A549 (cell line): ENCODE results near the gene EMD. TPM values are rescaled to one million over a fixed set of nuclear protein-coding genes. Genes with fewer than 3 reads are reported as not detected.
A peak's percentile ranks its signal among the peaks of the same experiment; 100 is the strongest.
"Not testable (repeated sequence)": the region's sequence is repeated elsewhere in the genome, so short reads cannot be mapped to it uniquely, and the experiment has no call there.

Experiments
- ATAC-seq, 2 experiments: fragments of 200-7000 bp in 1 of 2; fragments of >200 bp in 1 of 2; cut with Nextera tagmentation in 1 of 2; cut with Tn5 transposase in 1 of 2; 3 replicates each; pipeline versions ENCODE4 v1.8.0 to v1.9.1; 2018 to 2020; ENCODE audit warnings: mild to moderate bottlenecking in 1 of 2, moderate library complexity in 1 of 2
- CTCF ChIA-PET: fragments of 300-600 bp; sonication (Branson Sonifier 250); formaldehyde crosslinking; extraction: SDS; loops from one replicate; lab custom pipeline; 2021; ENCODE audit warnings: antibody characterized with exemption, inconsistent platforms; lab: Yijun Ruan, JAX
- POLR2A ChIA-PET: fragments of 350-600 bp; formaldehyde crosslinking; extraction: SDS; loops from one replicate; lab custom pipeline; 2021; ENCODE audit warnings: antibody characterized with exemption, inconsistent platforms; lab: Yijun Ruan, JAX
- DNase-seq, 2 experiments: peaks; one replicate each; pipeline versions ENCODE4 v3.0.0 to v3.0.0-alpha.2; 2011 to 2016; ENCODE audit warnings: low read depth in 1 of 2, low spot score in 1 of 2
- FAIRE-seq: peaks from 2 replicates; lab custom pipeline; 2011; peaks lifted over from hg19 to GRCh38; lab: Jason Lieb, UNC
- H3K27ac ChIP-seq, 2 experiments: fragments of >200 bp; sonication (Bioruptor Twin); formaldehyde crosslinking; 3 replicates each; pipeline ENCODE4 v1.5.1; 2016 to 2017
- H3K4me1 ChIP-seq: fragments of >200 bp; sonication (Bioruptor Twin); formaldehyde crosslinking; 3 replicates; pipeline ENCODE4 v1.6.1; 2016
- H3K4me2 ChIP-seq: fragments of >200 bp; sonication (Bioruptor Twin); formaldehyde crosslinking; 3 replicates; pipeline ENCODE4 v1.6.1; 2016
- H3K4me3 ChIP-seq: fragments of >200 bp; sonication (Bioruptor Twin); formaldehyde crosslinking; 3 replicates; pipeline ENCODE4 v1.5.1; 2016
- H3K9me3 ChIP-seq: fragments of >200 bp; sonication (Bioruptor Twin); formaldehyde crosslinking; 3 replicates; pipeline ENCODE4 v1.6.1; 2016
- CBX2 ChIP-seq: fragments of 200-600 bp; sonication (generic); IDR thresholded peaks from 2 replicates; pipeline ENCODE4 v1.6.1; 2016; ENCODE audit warnings: low read depth, mild to moderate bottlenecking, borderline replicate concordance
- CHD4 ChIP-seq: fragments of 200-600 bp; sonication (generic); IDR thresholded peaks from 2 replicates; pipeline ENCODE4 v1.6.1; 2016; ENCODE audit warnings: antibody characterized with exemption, mild to moderate bottlenecking, borderline replicate concordance
- EHF ChIP-seq: fragments of 250-450 bp; sonication (Bioruptor Pico); IDR thresholded peaks from 2 replicates; pipeline ENCODE4 v1.5.0; 2020; ENCODE audit warnings: mild to moderate bottlenecking
- EP300 ChIP-seq, 2 experiments: fragments of >200 bp; sonication (Bioruptor Twin); formaldehyde crosslinking; IDR thresholded peaks; 2 replicates in 1 of 2; 3 replicates in 1 of 2; pipeline ENCODE4 v1.6.1; 2016 to 2017
- ESRRA ChIP-seq: fragments of 150-350 bp; IDR thresholded peaks from 2 replicates; pipeline ENCODE4 v1.6.1; 2014; ENCODE audit warnings: mild to moderate bottlenecking, low read length, borderline replicate concordance
- HOXA7 ChIP-seq: fragments of 250-450 bp; sonication (Bioruptor Pico); IDR thresholded peaks from 2 replicates; pipeline ENCODE4 v1.5.0; 2020; ENCODE audit warnings: mild to moderate bottlenecking, moderate library complexity
- JUN ChIP-seq, 2 experiments: fragments of >200 bp; sonication (Bioruptor Twin); formaldehyde crosslinking; IDR thresholded peaks; 2 replicates in 1 of 2; 3 replicates in 1 of 2; pipeline ENCODE4 v1.6.1; 2016 to 2017
- JUNB ChIP-seq: fragments of >200 bp; sonication (Bioruptor Twin); formaldehyde crosslinking; IDR thresholded peaks from 2 replicates; pipeline ENCODE4 v1.6.1; 2016
- MYC ChIP-seq: IDR thresholded peaks from 2 replicates; pipeline ENCODE4 v1.6.1; 2012; ENCODE audit warnings: mild to moderate bottlenecking, inconsistent platforms, low read length, improper control_type of control experiment, borderline replicate concordance
- NFE2L2 ChIP-seq: fragments of 150-350 bp; conservative IDR thresholded peaks from 2 replicates; pipeline ENCODE4 v1.6.1; 2014; ENCODE audit warnings: low read length
- POLR2A ChIP-seq: IDR thresholded peaks from 2 replicates; pipeline ENCODE4 v1.6.1; 2012; ENCODE audit warnings: mild to moderate bottlenecking, low read length
- POLR2AphosphoS2 ChIP-seq: conservative IDR thresholded peaks from 2 replicates; pipeline ENCODE4 v1.6.1; 2012; ENCODE audit warnings: low read length, improper control_type of control experiment, inconsistent platforms
- RAD21 ChIP-seq, 2 experiments: fragments of >200 bp in 1 of 2; sonication (Bioruptor Twin) in 1 of 2; formaldehyde crosslinking in 1 of 2; IDR thresholded peaks in 1 of 2; conservative IDR thresholded peaks in 1 of 2; 2 replicates in 1 of 2; 3 replicates in 1 of 2; pipeline ENCODE4 v1.6.1; 2012 to 2018; ENCODE audit warnings: inconsistent platforms in 1 of 2
- RCOR1 ChIP-seq: fragments of 150-350 bp; IDR thresholded peaks from 2 replicates; pipeline ENCODE4 v1.6.1; 2014; ENCODE audit warnings: antibody characterized with exemption, low read length, low read depth
- SREBF2 ChIP-seq: fragments of 450-650 bp; IDR thresholded peaks from 2 replicates; pipeline ENCODE4 v1.6.1; 2014; ENCODE audit warnings: mild to moderate bottlenecking, moderate library complexity
- ZC3H11A ChIP-seq: fragments of 450-650 bp; IDR thresholded peaks from 2 replicates; pipeline ENCODE4 v1.6.1; 2014; ENCODE audit warnings: antibody characterized with exemption, mild to moderate bottlenecking
- ZSCAN20 ChIP-seq: fragments of 250-450 bp; sonication (Bioruptor Pico); IDR thresholded peaks from 2 replicates; pipeline ENCODE4 v1.8.0; 2022; ENCODE audit warnings: mild to moderate bottlenecking, moderate library complexity
- WGBS: methylation state at CpG from one replicate; pipeline ENCODE4 v1.1.6; 2017; ENCODE audit errors: missing lambda C conversion rate; 5-methylcytosine and 5-hydroxymethylcytosine counted together
- polyA plus RNA-seq, 4 experiments: library from polyadenylated mRNA; depleted of rRNA in 3 of 4; stranded (reverse); fragments of >200 nt; fragmentation: RNase III in 1 of 4; extraction: RNeasy Plus Mini Kit Qiagen cat#74134 plus additional on column Dnase treatment in 1 of 4; gene quantifications; 2 replicates in 3 of 4; 3 replicates in 1 of 4; pipeline ENCODE4 v1.2.3, GENCODE V29; 2011 to 2017
- TF ChIP-seq, protein P1 (sequence below): IDR thresholded peaks from 2 replicates; pipeline ENCODE4 v1.6.1; 2012
- TF ChIP-seq, protein P2 (sequence below): fragments of >200 bp; sonication (Bioruptor Twin); formaldehyde crosslinking; IDR thresholded peaks from 3 replicates; pipeline ENCODE4 v1.6.1; 2016
- TF ChIP-seq, protein P3 (sequence below): IDR thresholded peaks from 2 replicates; pipeline ENCODE4 v1.6.1; 2012
- TF ChIP-seq, protein P4 (sequence below): fragments of 250-450 bp; sonication (Bioruptor Pico); IDR thresholded peaks from 2 replicates; pipeline ENCODE4 v1.5.0; 2021; ENCODE audit warnings: mild to moderate bottlenecking, moderate library complexity, borderline replicate concordance

EMD gene
- polyA plus RNA-seq, 2 of the 4 experiments (the other 2 are of a cell fraction) = 34.6 to 126 TPM

DNA sequence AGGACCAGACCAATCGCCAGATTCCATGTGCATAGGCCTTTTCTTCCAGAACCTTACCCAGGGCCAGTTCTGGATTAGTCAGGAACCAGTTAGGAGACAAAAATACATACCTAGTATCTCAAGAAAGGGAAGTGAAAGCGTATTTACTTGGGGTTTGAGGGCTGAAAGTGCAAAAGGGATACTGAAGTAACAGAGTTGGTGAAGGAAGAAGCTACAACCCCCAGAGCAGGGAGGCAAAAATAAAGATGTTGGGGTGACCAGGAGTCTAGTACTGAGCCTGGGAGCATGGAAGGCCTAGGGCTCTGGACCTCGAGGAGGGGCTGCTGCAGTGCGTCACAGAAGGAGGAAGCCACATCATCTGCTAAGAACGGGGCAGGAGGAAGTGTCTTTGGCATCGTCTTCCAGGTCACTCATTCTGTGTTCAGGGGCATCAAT, 45.2 kb upstream of the EMD start:
- POLR2A ChIA-PET = no interaction called here
- no peak for ATAC-seq
- no peak overlapping the region for H3K27ac ChIP-seq
- no peak for TF ChIP-seq POLR2AphosphoS2
- TF ChIP-seq, protein P1, sequence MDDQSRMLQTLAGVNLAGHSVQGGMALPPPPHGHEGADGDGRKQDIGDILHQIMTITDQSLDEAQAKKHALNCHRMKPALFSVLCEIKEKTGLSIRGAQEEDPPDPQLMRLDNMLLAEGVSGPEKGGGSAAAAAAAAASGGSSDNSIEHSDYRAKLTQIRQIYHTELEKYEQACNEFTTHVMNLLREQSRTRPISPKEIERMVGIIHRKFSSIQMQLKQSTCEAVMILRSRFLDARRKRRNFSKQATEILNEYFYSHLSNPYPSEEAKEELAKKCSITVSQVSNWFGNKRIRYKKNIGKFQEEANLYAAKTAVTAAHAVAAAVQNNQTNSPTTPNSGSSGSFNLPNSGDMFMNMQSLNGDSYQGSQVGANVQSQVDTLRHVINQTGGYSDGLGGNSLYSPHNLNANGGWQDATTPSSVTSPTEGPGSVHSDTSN = no peak
- no peak for TF ChIP-seq RCOR1
- TF ChIP-seq EHF (CRISPR knock-in tag) = no peak
- TF ChIP-seq JUN (IDR thresholded peaks at IDR 0.05) = no peak
- TF ChIP-seq, protein P2, sequence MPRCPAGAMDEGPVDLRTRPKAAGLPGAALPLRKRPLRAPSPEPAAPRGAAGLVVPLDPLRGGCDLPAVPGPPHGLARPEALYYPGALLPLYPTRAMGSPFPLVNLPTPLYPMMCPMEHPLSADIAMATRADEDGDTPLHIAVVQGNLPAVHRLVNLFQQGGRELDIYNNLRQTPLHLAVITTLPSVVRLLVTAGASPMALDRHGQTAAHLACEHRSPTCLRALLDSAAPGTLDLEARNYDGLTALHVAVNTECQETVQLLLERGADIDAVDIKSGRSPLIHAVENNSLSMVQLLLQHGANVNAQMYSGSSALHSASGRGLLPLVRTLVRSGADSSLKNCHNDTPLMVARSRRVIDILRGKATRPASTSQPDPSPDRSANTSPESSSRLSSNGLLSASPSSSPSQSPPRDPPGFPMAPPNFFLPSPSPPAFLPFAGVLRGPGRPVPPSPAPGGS = no peak
- no peak for TF ChIP-seq CBX2
- no peak for TF ChIP-seq ESRRA
- no peak for TF ChIP-seq ZSCAN20 (CRISPR knock-in tag)
- TF ChIP-seq MYC = no peak
- no peak for TF ChIP-seq SREBF2
- TF ChIP-seq EP300 (IDR thresholded peaks at IDR 0.05) = no peak
- no peak for TF ChIP-seq NFE2L2
- TF ChIP-seq JUNB = no peak
- no peak for TF ChIP-seq RAD21 (conservative IDR thresholded peaks at IDR 0.05 in 1 of 2, IDR thresholded peaks at IDR 0.05 in 1 of 2)
- TF ChIP-seq POLR2A = no peak
- no peak for TF ChIP-seq ZC3H11A
- TF ChIP-seq CHD4 = no peak
- TF ChIP-seq, protein P3, sequence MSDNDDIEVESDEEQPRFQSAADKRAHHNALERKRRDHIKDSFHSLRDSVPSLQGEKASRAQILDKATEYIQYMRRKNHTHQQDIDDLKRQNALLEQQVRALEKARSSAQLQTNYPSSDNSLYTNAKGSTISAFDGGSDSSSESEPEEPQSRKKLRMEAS = no peak
- TF ChIP-seq, protein P4, sequence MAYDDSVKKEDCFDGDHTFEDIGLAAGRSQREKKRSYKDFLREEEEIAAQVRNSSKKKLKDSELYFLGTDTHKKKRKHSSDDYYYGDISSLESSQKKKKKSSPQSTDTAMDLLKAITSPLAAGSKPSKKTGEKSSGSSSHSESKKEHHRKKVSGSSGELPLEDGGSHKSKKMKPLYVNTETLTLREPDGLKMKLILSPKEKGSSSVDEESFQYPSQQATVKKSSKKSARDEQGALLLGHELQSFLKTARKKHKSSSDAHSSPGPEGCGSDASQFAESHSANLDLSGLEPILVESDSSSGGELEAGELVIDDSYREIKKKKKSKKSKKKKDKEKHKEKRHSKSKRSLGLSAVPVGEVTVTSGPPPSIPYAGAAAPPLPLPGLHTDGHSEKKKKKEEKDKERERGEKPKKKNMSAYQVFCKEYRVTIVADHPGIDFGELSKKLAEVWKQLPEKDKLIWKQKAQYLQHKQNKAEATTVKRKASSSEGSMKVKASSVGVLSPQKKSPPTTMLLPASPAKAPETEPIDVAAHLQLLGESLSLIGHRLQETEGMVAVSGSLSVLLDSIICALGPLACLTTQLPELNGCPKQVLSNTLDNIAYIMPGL (CRISPR knock-in tag) = no peak
- TF ChIP-seq, all 56 proteins: peak for 0
- Histone ChIP-seq H3K4me3 (no peak overlapping the region), H3K4me1 (no peaks in the 10 kb centered on the region), H3K9me3 (no peaks in the 10 kb centered on the region), H3K4me2 (no peak overlapping the region)
- CTCF ChIA-PET = interaction anchor here (1.4 to 1.7 kb wide), 2 partner anchors 17 to 40 kb away, joined by 3 to 5 read pairs; no protein-coding TSS in a partner anchor
- no peak for DNase-seq
- FAIRE-seq = no peak
- WGBS = 65% methylated on average over 6 of the region's 6 CpGs

DNA sequence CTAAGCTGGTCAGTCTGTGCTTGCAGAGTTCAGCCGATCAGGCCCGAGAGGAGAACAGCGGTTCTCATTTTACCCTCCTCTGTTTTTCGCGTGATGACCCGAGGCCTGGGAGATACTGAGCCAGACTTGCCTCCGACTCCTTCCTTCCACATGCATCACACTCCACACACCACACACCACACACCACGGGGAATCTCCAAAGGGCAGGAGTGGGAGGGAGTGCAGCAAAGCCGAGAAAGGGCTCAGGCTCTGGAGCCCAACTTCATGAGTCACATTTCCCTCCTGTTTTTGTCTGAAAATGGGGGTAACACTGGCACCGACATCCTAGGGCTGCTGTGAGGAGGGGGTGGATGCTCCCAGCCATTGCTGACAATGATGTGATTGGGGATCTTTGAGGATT, 44.6 kb upstream of the EMD start:
- Histone ChIP-seq H3K4me1 (no peaks in the 10 kb centered on the region), H3K9me3 (no peaks in the 10 kb centered on the region), H3K27ac (no peak overlapping the region), H3K4me3 (no peak overlapping the region), H3K4me2 (no peak overlapping the region)
- ChIA-PET CTCF (interaction anchor here (1.4 to 1.7 kb wide), 2 partner anchors 17 to 39 kb away, joined by 3 to 5 read pairs; no protein-coding TSS in a partner anchor), POLR2A (no interaction called here)
- FAIRE-seq = no peak
- no peak for ATAC-seq
- TF ChIP-seq HOXA7 (CRISPR knock-in tag) (no peak), ESRRA (no peak)
- no peak for DNase-seq
- 88% methylated on average over 10 of the region's 10 CpGs for WGBS

DNA sequence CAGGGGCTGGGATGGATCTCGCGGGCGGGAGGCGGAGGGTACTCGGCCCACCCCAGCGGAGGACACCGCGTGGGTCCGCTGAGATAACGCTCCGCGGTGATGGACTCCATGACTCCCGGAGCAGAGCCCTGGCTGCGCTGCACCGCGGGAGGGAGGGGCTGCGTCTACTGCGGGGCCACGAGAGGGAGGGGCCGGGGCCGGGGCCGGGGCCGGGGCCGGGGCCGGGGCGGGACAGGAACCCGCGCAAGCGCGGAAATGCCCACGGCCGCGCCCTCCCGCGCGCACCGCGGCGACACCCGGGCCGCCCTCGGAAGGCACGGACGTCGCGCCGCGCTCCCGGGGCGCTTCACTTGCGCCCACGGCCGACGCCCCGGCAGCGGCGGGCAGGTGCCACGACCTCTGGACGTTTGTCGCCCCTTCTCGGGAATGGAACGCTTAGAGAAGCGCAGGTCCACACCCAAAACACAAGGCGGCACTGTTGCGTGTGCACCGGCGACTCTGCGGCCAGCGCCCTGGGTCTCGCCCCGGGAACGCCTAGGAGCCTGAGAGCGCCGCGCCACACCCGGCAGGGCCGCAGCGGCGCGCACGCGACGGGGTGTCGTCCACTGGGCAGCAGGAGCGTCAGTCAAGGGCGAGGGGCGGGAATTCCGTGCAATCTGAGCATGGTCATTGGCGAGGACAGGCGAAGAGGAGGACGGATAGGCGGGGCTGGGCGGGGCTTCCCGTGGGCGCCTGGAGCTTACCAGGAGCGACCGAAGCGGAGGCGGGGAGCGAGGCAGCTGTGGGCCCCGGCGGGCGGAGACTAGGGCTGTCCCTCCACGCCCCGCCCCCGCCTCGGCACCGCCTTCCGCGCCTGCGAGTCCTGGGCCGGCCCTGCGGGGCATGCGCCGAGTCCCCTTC, 37.4 kb upstream of the EMD start:
- H3K27ac ChIP-seq = peak overlapping the region in 1 of 2 experiments; percentile 69; a peak in 1 of 6 replicates
- FAIRE-seq = peak; percentile 100
- peak; percentile 56 to 76 for ATAC-seq
- H3K4me2 ChIP-seq, H3K4me1 ChIP-seq, POLR2A ChIA-PET, DNase-seq, CTCF ChIA-PET, H3K9me3 ChIP-seq, H3K4me3 ChIP-seq: not testable (repeated sequence)
- WGBS = no CpG with 5 or more reads among the region's 115 CpGs

DNA sequence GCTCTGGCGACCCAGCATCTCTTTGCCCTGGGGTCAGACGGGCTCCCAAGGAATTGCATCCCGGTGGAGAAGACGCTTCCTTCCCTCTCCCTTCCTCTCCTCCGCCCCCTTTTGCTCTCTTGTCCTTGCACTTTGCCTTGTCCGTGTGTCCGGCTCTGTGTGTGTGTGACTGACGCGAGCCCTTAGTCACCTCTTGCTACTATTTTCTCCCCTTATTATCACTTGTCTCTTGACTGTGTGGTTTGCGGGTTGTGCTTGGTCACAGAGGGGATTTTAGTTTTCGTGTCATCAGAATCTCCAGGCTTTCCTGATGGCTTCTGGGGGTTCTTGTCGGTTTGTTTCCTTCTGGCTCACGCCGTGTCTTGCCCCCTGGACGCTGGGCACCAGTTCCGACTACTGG, 36.0 kb upstream of the EMD start:
- ATAC-seq (peak; percentile 4 to 12; a peak in 5 of 6 replicates), FAIRE-seq (peak; percentile 100)
- WGBS = no CpG with 5 or more reads among the region's 16 CpGs
- CTCF ChIA-PET, H3K27ac ChIP-seq, H3K4me1 ChIP-seq, H3K4me3 ChIP-seq, H3K4me2 ChIP-seq, H3K9me3 ChIP-seq, DNase-seq, POLR2A ChIA-PET: not testable (repeated sequence)

DNA sequence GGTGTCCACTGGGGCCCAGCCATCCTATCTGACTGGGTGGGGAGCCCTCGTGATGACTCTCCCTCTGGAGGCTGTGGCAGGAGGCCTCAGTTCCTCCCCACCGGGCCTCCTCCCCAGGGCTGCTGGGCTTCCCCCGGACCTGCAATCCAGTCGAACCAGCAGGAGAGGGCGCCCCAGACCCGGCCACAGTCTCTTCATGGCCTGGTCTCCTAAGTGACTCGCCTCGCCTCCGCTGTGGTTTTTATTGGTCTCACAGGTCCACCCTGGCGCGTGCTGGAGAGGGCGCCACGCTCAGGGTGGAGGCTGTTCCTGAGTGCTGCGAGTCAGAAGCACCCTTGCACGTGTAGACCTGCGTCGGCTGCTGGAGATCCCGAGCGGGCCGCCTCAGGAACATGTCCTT, 35.5 kb upstream of the EMD start:
- H3K4me3 ChIP-seq, CTCF ChIA-PET, DNase-seq, H3K27ac ChIP-seq, POLR2A ChIA-PET, H3K9me3 ChIP-seq, H3K4me2 ChIP-seq: not testable (repeated sequence)
- no CpG with 5 or more reads among the region's 20 CpGs for WGBS
- peak; percentile 7 to 44 for ATAC-seq
- peaks cover 11% of the 10 kb centered on the region for H3K4me1 ChIP-seq
- FAIRE-seq = peak; percentile 100
